PC-3 (cell line): ENCODE results near the gene DCUN1D4. TPM values are rescaled to one million over a fixed set of nuclear protein-coding genes. Genes with fewer than 3 reads are reported as not detected.

ENCODE experiments used
- ATAC-seq: fragments of 200-7000 bp; cut with Tn5 transposase; 2 replicates; pipeline ENCODE4 v1.9.1; 2020; ENCODE audit warnings: mild to moderate bottlenecking, moderate library complexity
- BruUV-seq: library from RNA; stranded (reverse); fragments of 400-500 nt; replicated peaks from 2 replicates; lab custom pipeline; 2021; lab: Mats Ljungman, UMichigan
- CTCF ChIA-PET: fragments of 300-600 bp; sonication (Branson Sonifier 250); formaldehyde crosslinking; loops from one replicate; lab custom pipeline; 2022; ENCODE audit warnings: antibody characterized with exemption; lab: Charles Lee
- POLR2A ChIA-PET: fragments of 300-600 bp; sonication (Branson Sonifier 250); formaldehyde crosslinking; loops from one replicate; lab custom pipeline; 2022; ENCODE audit warnings: antibody characterized with exemption; ENCODE audit not compliant: unreplicated experiment; lab: Charles Lee
- DNase-seq: peaks from one replicate; pipeline ENCODE4 v3.0.0-alpha.2; 2015
- H2AFZ ChIP-seq: fragments of 300-600 bp; sonication (generic); 2 replicates; pipeline ENCODE4 v1.6.0; 2016; ENCODE audit warnings: antibody characterized with exemption, low read length
- H3F3A ChIP-seq: fragments of 300-600 bp; sonication (generic); one replicate; pipeline ENCODE4 v1.6.0; 2017; ENCODE audit warnings: antibody characterized with exemption, low read length, control low read depth, mild to moderate bottlenecking; ENCODE audit not compliant: unreplicated experiment
- H3K27ac ChIP-seq: fragments of 300-600 bp; sonication (generic); 2 replicates; pipeline ENCODE4 v1.5.1; 2016; ENCODE audit warnings: mild to moderate bottlenecking, low read length
- H3K27me3 ChIP-seq: fragments of 300-600 bp; sonication (generic); 2 replicates; pipeline ENCODE4 v1.6.1; 2016; ENCODE audit warnings: low read length, mixed read lengths
- H3K36me3 ChIP-seq: fragments of 300-600 bp; sonication (generic); 2 replicates; pipeline ENCODE4 v1.6.1; 2016; ENCODE audit warnings: low read depth, mixed run types, low read length, mixed read lengths
- H3K4me1 ChIP-seq: fragments of 300-600 bp; sonication (generic); 2 replicates; pipeline ENCODE4 v1.5.1; 2016; ENCODE audit warnings: low read length; ENCODE audit not compliant: insufficient read depth
- H3K4me2 ChIP-seq: fragments of 300-600 bp; sonication (generic); 2 replicates; pipeline ENCODE4 v1.6.0; 2016; ENCODE audit warnings: low read length
- H3K4me3 ChIP-seq: fragments of 300-600 bp; sonication (generic); 2 replicates; pipeline ENCODE4 v1.5.1; 2016; ENCODE audit warnings: mild to moderate bottlenecking, low read length, mixed read lengths
- H3K79me2 ChIP-seq: fragments of 300-600 bp; sonication (generic); 2 replicates; pipeline ENCODE4 v1.6.1; 2017; ENCODE audit warnings: low read length, mixed read lengths
- H3K9ac ChIP-seq: fragments of 300-600 bp; sonication (generic); 2 replicates; pipeline ENCODE4 v1.6.0; 2016; ENCODE audit warnings: mild to moderate bottlenecking, low read length
- H3K9me2 ChIP-seq: fragments of 300-600 bp; sonication (generic); replicated peaks from 2 replicates; pipeline ENCODE4 v1.6.1; 2016; ENCODE audit warnings: mixed run types, low read length, mixed read lengths
- H3K9me3 ChIP-seq: fragments of 300-600 bp; sonication (generic); 2 replicates; pipeline ENCODE4 v1.6.1; 2016; ENCODE audit warnings: low read length, mixed read lengths
- H4K20me1 ChIP-seq: fragments of 300-600 bp; sonication (generic); 2 replicates; pipeline ENCODE4 v1.6.1; 2016; ENCODE audit warnings: low read length, mixed read lengths
- EZH2 ChIP-seq: fragments of 300-600 bp; sonication (generic); IDR thresholded peaks from one replicate; pipeline ENCODE4 v1.6.1; 2017; ENCODE audit warnings: antibody characterized with exemption, mild to moderate bottlenecking, low read length; ENCODE audit not compliant: unreplicated experiment
- EZH2phosphoT487 ChIP-seq: fragments of 300-600 bp; sonication (generic); IDR thresholded peaks from 2 replicates; pipeline ENCODE4 v1.6.1; 2018; ENCODE audit warnings: mild to moderate bottlenecking, antibody characterized with exemption, low read length, borderline replicate concordance
- intact Hi-C: fragments of 100-400 bp; cut with micrococcal nuclease; formaldehyde crosslinking; loops from 2 replicates; pipeline ENCODE4 v1.9.0; 2023
- total RNA-seq: library from RNA; depleted of rRNA; stranded (reverse); fragments of >200 nt; gene quantifications from 2 replicates; pipeline ENCODE4 v1.2.3, GENCODE V29; 2014
- TF ChIP-seq, protein P1 (sequence below): fragments of 300-600 bp; sonication (generic); conservative IDR thresholded peaks from 2 replicates; pipeline ENCODE4 v1.5.1; 2017; ENCODE audit warnings: antibody characterized with exemption, low read depth, mild to moderate bottlenecking, low read length

Gene DCUN1D4
- total RNA-seq, 1 experiment from 2014 or later, result 44.8 TPM

DNA sequence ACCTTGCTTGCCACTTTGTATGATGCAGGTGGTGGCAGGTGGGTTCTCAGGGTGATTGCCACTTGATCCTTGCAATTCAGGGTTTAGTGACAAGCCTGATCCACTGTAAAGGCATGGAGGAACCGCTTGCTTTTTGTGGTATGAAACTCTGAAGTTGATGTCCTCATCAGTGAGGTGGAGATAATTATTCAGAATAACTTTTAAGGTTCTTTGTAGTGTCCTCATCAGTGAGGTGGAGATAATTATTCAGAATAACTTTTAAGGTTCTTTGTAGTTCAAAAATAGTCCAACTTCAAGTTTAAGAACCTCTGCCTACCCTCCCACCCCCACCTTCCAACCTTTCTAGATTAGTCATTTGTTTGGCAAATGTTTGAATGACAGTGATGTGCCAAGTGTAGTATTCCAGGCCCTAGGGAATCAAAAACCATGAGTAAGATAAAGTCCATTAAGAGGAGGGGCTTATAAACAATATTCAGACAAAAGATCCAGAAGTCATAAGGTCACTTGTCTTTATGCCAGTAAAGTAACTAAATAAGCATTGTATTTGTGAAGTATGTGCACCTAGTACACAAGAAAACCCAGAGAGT, 51.2 kb downstream of the DCUN1D4 start:
- ChIA-PET CTCF (no interaction called here), POLR2A (no interaction called here)
- TF ChIP-seq, protein P1, sequence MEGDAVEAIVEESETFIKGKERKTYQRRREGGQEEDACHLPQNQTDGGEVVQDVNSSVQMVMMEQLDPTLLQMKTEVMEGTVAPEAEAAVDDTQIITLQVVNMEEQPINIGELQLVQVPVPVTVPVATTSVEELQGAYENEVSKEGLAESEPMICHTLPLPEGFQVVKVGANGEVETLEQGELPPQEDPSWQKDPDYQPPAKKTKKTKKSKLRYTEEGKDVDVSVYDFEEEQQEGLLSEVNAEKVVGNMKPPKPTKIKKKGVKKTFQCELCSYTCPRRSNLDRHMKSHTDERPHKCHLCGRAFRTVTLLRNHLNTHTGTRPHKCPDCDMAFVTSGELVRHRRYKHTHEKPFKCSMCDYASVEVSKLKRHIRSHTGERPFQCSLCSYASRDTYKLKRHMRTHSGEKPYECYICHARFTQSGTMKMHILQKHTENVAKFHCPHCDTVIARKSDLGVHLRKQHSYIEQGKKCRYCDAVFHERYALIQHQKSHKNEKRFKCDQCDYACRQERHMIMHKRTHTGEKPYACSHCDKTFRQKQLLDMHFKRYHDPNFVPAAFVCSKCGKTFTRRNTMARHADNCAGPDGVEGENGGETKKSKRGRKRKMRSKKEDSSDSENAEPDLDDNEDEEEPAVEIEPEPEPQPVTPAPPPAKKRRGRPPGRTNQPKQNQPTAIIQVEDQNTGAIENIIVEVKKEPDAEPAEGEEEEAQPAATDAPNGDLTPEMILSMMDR, result no peak
- TF ChIP-seq EZH2 (no peak), EZH2phosphoT487 (no peak)
- Histone ChIP-seq H3K4me3 (no peak overlapping the region), H3K27me3 (no peaks in the 10 kb centered on the region), H2AFZ (no peak overlapping the region), H3F3A (no peaks in the 10 kb centered on the region), H3K4me1 (peaks cover 26% of the 10 kb centered on the region), H3K9ac (no peak overlapping the region), H3K4me2 (peak overlapping the region; percentile 49), H4K20me1 (no peaks in the 10 kb centered on the region), H3K27ac (peak overlapping the region; percentile 8; the same call in 1 of the 2 replicates), H3K9me3 (no peaks in the 10 kb centered on the region), H3K9me2 (no peaks in the 10 kb centered on the region), H3K36me3 (peaks cover 25% of the 10 kb centered on the region), H3K79me2 (no peaks in the 10 kb centered on the region)
- ATAC-seq (peak; percentile 87), DNase-seq (peak; percentile 90)
- BruUV-seq, result no TSS peak
- intact Hi-C loops, result loop anchor here (1.0 to 10.0 kb wide), 6 partner anchors 49 to 201 kb away; partner anchors contain the start of gene LRRC66

DNA sequence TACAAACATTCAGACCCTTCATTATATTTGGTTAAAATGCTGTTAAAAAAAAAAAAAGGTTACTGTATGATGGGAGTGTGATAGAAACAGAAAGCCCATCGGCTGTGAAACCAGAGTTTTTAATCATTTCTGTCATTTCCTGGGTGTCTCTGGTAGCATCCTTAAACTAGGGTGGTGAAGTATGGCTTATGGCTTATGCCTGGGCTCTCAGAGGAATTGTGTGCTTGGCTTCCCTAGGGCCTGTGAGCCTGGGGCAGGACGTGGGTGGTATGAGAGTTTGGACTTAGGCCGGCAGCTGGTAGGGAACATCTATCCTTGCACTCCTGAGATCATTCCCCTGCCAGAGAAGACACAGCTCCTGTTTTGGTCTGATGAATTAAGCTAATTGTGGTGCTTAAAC, 52.2 kb downstream of the DCUN1D4 start:
- no peaks in the 10 kb centered on the region for H3K9me3 ChIP-seq
- no peak overlapping the region for H3K4me3 ChIP-seq
- no peaks in the 10 kb centered on the region for H4K20me1 ChIP-seq
- no peak overlapping the region for H3K27ac ChIP-seq
- H3F3A ChIP-seq, result no peaks in the 10 kb centered on the region
- ChIA-PET CTCF (interaction anchor here (0.6 kb wide), 1 partner anchor 87 kb away, joined by 3 read pairs; no protein-coding TSS in a partner anchor), POLR2A (no interaction called here)
- peaks cover 26% of the 10 kb centered on the region for H3K4me1 ChIP-seq
- no TSS peak for BruUV-seq
- DNase-seq (no peak), ATAC-seq (no peak)
- peaks cover 28% of the 10 kb centered on the region for H3K36me3 ChIP-seq
- no peaks in the 10 kb centered on the region for H3K79me2 ChIP-seq
- no peak for TF ChIP-seq EZH2phosphoT487
- TF ChIP-seq EZH2, result no peak
- TF ChIP-seq, protein P1, result no peak
- intact Hi-C loops, result loop anchor here (2.0 to 10.0 kb wide), 4 partner anchors 48 to 200 kb away; partner anchors contain the start of gene LRRC66
- no peak overlapping the region for H2AFZ ChIP-seq
- H3K9me2 ChIP-seq, result no peaks in the 10 kb centered on the region
- H3K27me3 ChIP-seq, result no peaks in the 10 kb centered on the region
- no peak overlapping the region for H3K9ac ChIP-seq
- H3K4me2 ChIP-seq, result no peak overlapping the region; the same call in 1 of the 2 replicates

DNA sequence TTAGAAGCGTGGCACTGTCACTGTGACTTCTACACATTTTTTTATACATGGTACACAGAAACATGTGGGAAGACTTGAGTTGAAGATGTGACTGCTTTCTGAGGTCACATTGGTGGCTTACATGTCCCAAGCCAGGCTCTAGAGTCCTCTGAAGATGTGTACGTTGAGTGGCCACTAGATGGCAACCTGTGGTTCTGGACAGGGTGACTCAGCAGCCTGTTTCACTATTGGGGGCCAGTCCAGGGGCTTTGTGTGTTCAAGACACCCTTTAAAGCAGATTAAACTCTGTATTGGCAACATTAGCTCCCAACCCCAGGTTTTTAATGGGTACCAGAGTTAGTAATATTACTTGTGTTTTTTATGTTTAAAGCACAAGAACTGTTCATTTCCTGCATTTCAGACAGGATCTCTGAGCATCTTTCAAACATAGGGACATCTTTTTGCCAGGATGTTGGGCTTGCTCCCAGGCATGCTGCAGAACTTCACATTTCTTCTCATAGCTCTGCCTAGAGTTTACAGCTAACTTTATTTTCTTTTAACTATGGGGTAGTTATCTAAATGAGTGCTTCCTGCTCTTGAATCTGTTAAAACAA, 53.0 kb downstream of the DCUN1D4 start:
- Histone ChIP-seq H2AFZ (0 out of 2 replicates have a peak overlapping the region, but pooled peaks have one; percentile 23), H3K36me3 (peaks cover 30% of the 10 kb centered on the region), H3K27ac (no peak overlapping the region), H4K20me1 (no peaks in the 10 kb centered on the region), H3F3A (no peaks in the 10 kb centered on the region), H3K9me2 (no peaks in the 10 kb centered on the region), H3K4me3 (no peak overlapping the region), H3K4me2 (no peak overlapping the region), H3K27me3 (no peaks in the 10 kb centered on the region), H3K79me2 (no peaks in the 10 kb centered on the region), H3K4me1 (peaks cover 26% of the 10 kb centered on the region), H3K9me3 (no peaks in the 10 kb centered on the region), H3K9ac (no peak overlapping the region)
- TF ChIP-seq EZH2phosphoT487 (no peak), EZH2 (no peak)
- TF ChIP-seq, protein P1, result peak; percentile 97
- no TSS peak for BruUV-seq
- intact Hi-C loops, result loop anchor here (2.0 to 10.0 kb wide), 4 partner anchors 47 to 199 kb away; partner anchors contain the start of gene LRRC66
- peak; percentile 74 for ATAC-seq
- ChIA-PET POLR2A (no interaction called here), CTCF (no interaction called here)
- DNase-seq, result peak; percentile 80
